Neural progenitor cell (in vitro differentiated cells): ENCODE measurements around the gene MAGI2. TPM values are rescaled to one million over a fixed set of nuclear protein-coding genes. Genes with fewer than 3 reads are reported as not detected.
"Not testable (repeated sequence)": the region's sequence is repeated elsewhere in the genome, so short reads cannot be mapped to it uniquely, and the experiment has no call there.

Source experiments
- DNase-seq: peaks from one replicate; pipeline ENCODE4 v3.0.0-alpha.2; 2016; ENCODE audit warnings: low spot score
- H2AFZ ChIP-seq: fragments of 200-600 bp; sonication (generic); replicated peaks from 2 replicates; pipeline ENCODE4 v1.6.1; 2016; ENCODE audit warnings: antibody characterized with exemption
- H3F3A ChIP-seq: fragments of 200-600 bp; sonication (generic); 2 replicates; pipeline ENCODE4 v1.6.1; 2016; ENCODE audit warnings: antibody characterized with exemption, low read depth
- H3K27ac ChIP-seq: fragments of 200-600 bp; sonication (generic); 2 replicates; pipeline ENCODE4 v1.5.1; 2016; ENCODE audit warnings: mild to moderate bottlenecking
- H3K27me3 ChIP-seq: fragments of 200-600 bp; sonication (generic); 2 replicates; pipeline ENCODE4 v1.6.1; 2016; ENCODE audit warnings: mild to moderate bottlenecking, moderate library complexity
- H3K36me3 ChIP-seq: fragments of 200-600 bp; sonication (generic); 2 replicates; pipeline ENCODE4 v1.5.1; 2016
- H3K4me1 ChIP-seq: fragments of 200-600 bp; sonication (generic); 2 replicates; pipeline ENCODE4 v1.6.1; 2016; ENCODE audit warnings: mixed run types
- H3K4me2 ChIP-seq: fragments of 200-600 bp; sonication (generic); 2 replicates; pipeline ENCODE4 v1.6.1; 2016
- H3K4me3 ChIP-seq: fragments of 200-600 bp; sonication (generic); 2 replicates; pipeline ENCODE4 v1.5.1; 2016
- H3K79me2 ChIP-seq: fragments of 200-600 bp; sonication (generic); 2 replicates; pipeline ENCODE4 v1.6.1; 2016; ENCODE audit warnings: low read depth
- H3K9ac ChIP-seq: fragments of 200-600 bp; sonication (generic); 2 replicates; pipeline ENCODE4 v1.6.1; 2016
- H3K9me3 ChIP-seq: fragments of 200-600 bp; sonication (generic); 2 replicates; pipeline ENCODE4 v1.5.1; 2016; ENCODE audit warnings: low read depth
- H4K20me1 ChIP-seq: fragments of 200-600 bp; sonication (generic); 2 replicates; pipeline ENCODE4 v1.6.1; 2016; ENCODE audit warnings: low read depth
- H3K27ac Mint-ChIP-seq: 3 replicates; pipeline ENCODE4 v1.8.0; 2021; ENCODE audit warnings: mixed read lengths
- H3K27me3 Mint-ChIP-seq: 2 replicates; pipeline ENCODE4 v1.8.0; 2022; ENCODE audit warnings: low read depth, mild to moderate bottlenecking, inconsistent platforms, moderate library complexity, mixed read lengths; ENCODE audit not compliant: insufficient read depth
- H3K36me3 Mint-ChIP-seq: 3 replicates; pipeline ENCODE4 v1.8.0; 2021; ENCODE audit warnings: mixed read lengths
- H3K4me1 Mint-ChIP-seq: 3 replicates; pipeline ENCODE4 v1.8.0; 2021; ENCODE audit warnings: mixed read lengths
- H3K4me3 Mint-ChIP-seq: 3 replicates; pipeline ENCODE4 v1.8.0; 2021; ENCODE audit warnings: mild to moderate bottlenecking, moderate library complexity, mixed read lengths
- H3K9me3 Mint-ChIP-seq: 3 replicates; pipeline ENCODE4 v1.8.0; 2020; ENCODE audit warnings: mixed read lengths
- EZH2 ChIP-seq: fragments of 200-600 bp; sonication (generic); IDR thresholded peaks from 2 replicates; pipeline ENCODE4 v1.6.1; 2017; ENCODE audit warnings: antibody characterized with exemption, mild to moderate bottlenecking, moderate library complexity
- EZH2phosphoT487 ChIP-seq: fragments of 200-600 bp; sonication (generic); IDR thresholded peaks from 2 replicates; pipeline ENCODE4 v1.6.1; 2017; ENCODE audit warnings: antibody characterized with exemption
- total RNA-seq: library from RNA; depleted of rRNA; stranded (reverse); fragments of >200 nt; gene quantifications from 2 replicates; pipeline ENCODE4 v1.2.3, GENCODE V29; 2015; ENCODE audit warnings: low replicate concordance
- TF ChIP-seq, protein P1 (sequence below): fragments of 200-600 bp; sonication (generic); IDR thresholded peaks from 2 replicates; pipeline ENCODE4 v1.5.1; 2017; ENCODE audit warnings: antibody characterized with exemption, mild to moderate bottlenecking

MAGI2 gene
- total RNA-seq, 1 donor from 2014 or later = 5.8 TPM

GRCh38 chr7:79036356-79036755 lies 417.1 kb downstream of the MAGI2 start:
- Mint-ChIP-seq H3K4me1 (no peaks in the 10 kb centered on the region), H3K9me3 (no peaks in the 10 kb centered on the region), H3K4me3 (no peak overlapping the region), H3K36me3 (no peaks in the 10 kb centered on the region), H3K27me3 (no peaks in the 10 kb centered on the region), H3K27ac (no peak overlapping the region)
- H3K4me3 ChIP-seq = no peak overlapping the region
- no peak overlapping the region for H2AFZ ChIP-seq
- no peak overlapping the region for H3K27ac ChIP-seq
- H3F3A ChIP-seq = no peaks in the 10 kb centered on the region
- no peak for TF ChIP-seq EZH2
- no peak for TF ChIP-seq EZH2phosphoT487
- TF ChIP-seq, protein P1, sequence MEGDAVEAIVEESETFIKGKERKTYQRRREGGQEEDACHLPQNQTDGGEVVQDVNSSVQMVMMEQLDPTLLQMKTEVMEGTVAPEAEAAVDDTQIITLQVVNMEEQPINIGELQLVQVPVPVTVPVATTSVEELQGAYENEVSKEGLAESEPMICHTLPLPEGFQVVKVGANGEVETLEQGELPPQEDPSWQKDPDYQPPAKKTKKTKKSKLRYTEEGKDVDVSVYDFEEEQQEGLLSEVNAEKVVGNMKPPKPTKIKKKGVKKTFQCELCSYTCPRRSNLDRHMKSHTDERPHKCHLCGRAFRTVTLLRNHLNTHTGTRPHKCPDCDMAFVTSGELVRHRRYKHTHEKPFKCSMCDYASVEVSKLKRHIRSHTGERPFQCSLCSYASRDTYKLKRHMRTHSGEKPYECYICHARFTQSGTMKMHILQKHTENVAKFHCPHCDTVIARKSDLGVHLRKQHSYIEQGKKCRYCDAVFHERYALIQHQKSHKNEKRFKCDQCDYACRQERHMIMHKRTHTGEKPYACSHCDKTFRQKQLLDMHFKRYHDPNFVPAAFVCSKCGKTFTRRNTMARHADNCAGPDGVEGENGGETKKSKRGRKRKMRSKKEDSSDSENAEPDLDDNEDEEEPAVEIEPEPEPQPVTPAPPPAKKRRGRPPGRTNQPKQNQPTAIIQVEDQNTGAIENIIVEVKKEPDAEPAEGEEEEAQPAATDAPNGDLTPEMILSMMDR = no peak
- no peaks in the 10 kb centered on the region for H3K79me2 ChIP-seq
- H3K9me3 ChIP-seq = no peaks in the 10 kb centered on the region
- H3K27me3 ChIP-seq = no peaks in the 10 kb centered on the region
- no peak for DNase-seq
- H3K4me1 ChIP-seq = no peaks in the 10 kb centered on the region
- H3K4me2 ChIP-seq = no peak overlapping the region
- H4K20me1 ChIP-seq = no peaks in the 10 kb centered on the region
- H3K9ac ChIP-seq = no peak overlapping the region
- H3K36me3 ChIP-seq = no peaks in the 10 kb centered on the region

GRCh38 chr7:79035858-79036257 lies 417.6 kb downstream of the MAGI2 start:
- Histone ChIP-seq H3F3A (no peaks in the 10 kb centered on the region), H2AFZ (no peak overlapping the region), H3K27ac (no peak overlapping the region), H3K4me1 (no peaks in the 10 kb centered on the region), H4K20me1 (no peaks in the 10 kb centered on the region), H3K4me2 (no peak overlapping the region), H3K9me3 (no peaks in the 10 kb centered on the region), H3K36me3 (no peaks in the 10 kb centered on the region), H3K27me3 (no peaks in the 10 kb centered on the region), H3K4me3 (no peak overlapping the region), H3K9ac (no peak overlapping the region), H3K79me2 (no peaks in the 10 kb centered on the region)
- Mint-ChIP-seq H3K27ac (no peak overlapping the region), H3K36me3 (no peaks in the 10 kb centered on the region), H3K9me3 (no peaks in the 10 kb centered on the region), H3K27me3 (no peaks in the 10 kb centered on the region), H3K4me3 (no peak overlapping the region), H3K4me1 (no peaks in the 10 kb centered on the region)
- DNase-seq = no peak
- TF ChIP-seq, protein P1 = no peak
- no peak for TF ChIP-seq EZH2
- TF ChIP-seq EZH2phosphoT487 = no peak

DNA sequence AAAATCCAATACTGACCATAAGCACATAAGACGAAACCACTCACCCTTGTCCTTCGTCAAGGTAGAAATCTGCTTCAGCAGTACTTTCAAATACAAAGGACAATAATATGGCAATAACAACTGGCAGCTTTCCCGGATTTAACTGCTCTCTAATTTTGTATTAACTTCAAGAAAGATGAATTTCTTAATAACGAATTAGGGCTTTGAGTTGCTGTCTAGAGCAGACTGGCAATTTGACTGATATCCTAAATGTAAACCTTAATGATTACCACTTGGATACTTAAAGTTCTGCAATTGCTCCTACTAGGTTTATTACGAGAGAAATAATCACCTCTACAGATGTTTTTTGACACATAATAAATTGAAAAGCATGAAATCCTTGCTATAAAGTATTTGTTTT lies 418.7 kb downstream of the MAGI2 start:
- no peak for TF ChIP-seq EZH2
- no peak for TF ChIP-seq EZH2phosphoT487
- TF ChIP-seq, protein P1 = no peak
- Mint-ChIP-seq H3K4me1 (no peaks in the 10 kb centered on the region), H3K4me3 (no peak overlapping the region), H3K27ac (no peak overlapping the region), H3K9me3 (no peaks in the 10 kb centered on the region), H3K27me3 (no peaks in the 10 kb centered on the region), H3K36me3 (no peaks in the 10 kb centered on the region)
- no peak overlapping the region for H3K4me2 ChIP-seq
- no peaks in the 10 kb centered on the region for H3K9me3 ChIP-seq
- H3K36me3 ChIP-seq = no peaks in the 10 kb centered on the region
- H3K27ac ChIP-seq = no peak overlapping the region
- no peaks in the 10 kb centered on the region for H4K20me1 ChIP-seq
- no peak overlapping the region for H2AFZ ChIP-seq
- H3K4me1 ChIP-seq = no peaks in the 10 kb centered on the region
- H3K27me3 ChIP-seq = no peaks in the 10 kb centered on the region
- no peaks in the 10 kb centered on the region for H3K79me2 ChIP-seq
- H3F3A ChIP-seq = no peaks in the 10 kb centered on the region
- H3K9ac ChIP-seq = no peak overlapping the region
- no peak overlapping the region for H3K4me3 ChIP-seq
- no peak for DNase-seq

DNA sequence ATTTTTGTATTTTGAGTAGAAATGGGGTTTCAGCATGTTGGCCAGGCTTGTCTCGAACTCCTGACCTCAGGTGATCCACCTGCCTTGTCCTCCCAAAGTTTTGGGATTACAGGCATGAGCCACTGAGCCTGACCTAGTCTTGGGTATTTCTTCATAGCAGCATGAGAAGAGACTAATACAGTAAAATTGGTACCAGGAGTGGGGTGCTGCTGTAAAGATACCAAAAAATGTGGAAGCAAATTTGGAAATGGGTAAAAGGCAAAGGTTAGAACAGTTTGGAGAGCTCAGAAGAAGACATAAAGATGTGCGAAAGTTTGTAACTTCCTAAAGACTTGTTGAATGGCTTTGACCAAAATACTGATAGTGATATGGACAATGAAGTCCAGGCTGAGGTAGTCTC lies 433.8 kb downstream of the MAGI2 start:
- not testable (repeated sequence) for H3K9ac ChIP-seq, H3K4me3 Mint-ChIP-seq, H4K20me1 ChIP-seq, H3K9me3 ChIP-seq, H3K27ac ChIP-seq, H3F3A ChIP-seq, H2AFZ ChIP-seq, DNase-seq, H3K79me2 ChIP-seq, H3K27me3 ChIP-seq, H3K36me3 ChIP-seq, H3K27me3 Mint-ChIP-seq, H3K4me2 ChIP-seq, H3K4me1 ChIP-seq, H3K27ac Mint-ChIP-seq, H3K4me3 ChIP-seq, H3K4me1 Mint-ChIP-seq, H3K36me3 Mint-ChIP-seq
- H3K9me3 Mint-ChIP-seq = peaks cover 19% of the 10 kb centered on the region
